Activated T-helper 17 cell treated with anti-CD3 and anti-CD28 coated beads, Interleukin-2, amount 50 U/mL, for 72 hours (primary cell): ENCODE results near the gene EXOC6B. TPM values are rescaled to one million over a fixed set of nuclear protein-coding genes. Genes with fewer than 3 reads are reported as not detected.
"Not testable (repeated sequence)": the region's sequence is repeated elsewhere in the genome, so short reads cannot be mapped to it uniquely, and the experiment has no call there.

ENCODE experiments used
- ATAC-seq: fragments of 150-1000 bp; cut with Tn5 transposase; replicated peaks from 2 replicates; pipeline ENCODE4 v1.10.0; 2021; ENCODE audit warnings: mild to moderate bottlenecking, moderate library complexity
- H3K27ac Mint-ChIP-seq: one replicate; pipeline ENCODE4 v1.8.0; 2022; ENCODE audit warnings: mixed read lengths
- H3K27me3 Mint-ChIP-seq: one replicate; pipeline ENCODE4 v1.8.0; 2022; ENCODE audit warnings: mixed read lengths
- H3K36me3 Mint-ChIP-seq: one replicate; pipeline ENCODE4 v1.8.0; 2022; ENCODE audit warnings: low read depth, mild to moderate bottlenecking, mixed read lengths
- H3K4me1 Mint-ChIP-seq: one replicate; pipeline ENCODE4 v1.8.0; 2022; ENCODE audit warnings: mixed read lengths
- H3K4me3 Mint-ChIP-seq: one replicate; pipeline ENCODE4 v1.8.0; 2022; ENCODE audit warnings: mild to moderate bottlenecking, mixed read lengths
- H3K9me3 Mint-ChIP-seq: one replicate; pipeline ENCODE4 v1.8.0; 2022; ENCODE audit warnings: mixed read lengths
- total RNA-seq, 2 donors: library from RNA; stranded (reverse); gene quantifications; one replicate each; pipeline ENCODE4 v1.2.3, GENCODE V29; 2022

Gene EXOC6B
- total RNA-seq, 2 donors from 2014 or later = 12.1 to 12.8 TPM

- no peak for ATAC-seq
- Mint-ChIP-seq H3K4me1 (no peaks in the 10 kb centered on the region), H3K27ac (no peak overlapping the region), H3K36me3 (no peaks in the 10 kb centered on the region), H3K27me3 (no peaks in the 10 kb centered on the region), H3K4me3 (no peak overlapping the region), H3K9me3 (no peaks in the 10 kb centered on the region)
Observed at GRCh38 chr2:72681016-72681995, 144.5 kb downstream of the EXOC6B start.

- no peak for ATAC-seq
- Mint-ChIP-seq H3K9me3 (no peaks in the 10 kb centered on the region), H3K27me3 (no peaks in the 10 kb centered on the region), H3K4me1 (no peaks in the 10 kb centered on the region), H3K4me3 (no peak overlapping the region), H3K27ac (no peak overlapping the region), H3K36me3 (no peaks in the 10 kb centered on the region)
Observed at GRCh38 chr2:72678024-72678423, 147.8 kb downstream of the EXOC6B start.

GRCh38 chr2:72676341-72677025 lies 149.3 kb downstream of the EXOC6B start:
- Mint-ChIP-seq H3K9me3 (no peaks in the 10 kb centered on the region), H3K27ac (peak overlapping the region; percentile 31), H3K4me3 (no peak overlapping the region), H3K4me1 (no peaks in the 10 kb centered on the region), H3K36me3 (no peaks in the 10 kb centered on the region), H3K27me3 (no peaks in the 10 kb centered on the region)
- peak; percentile 37 for ATAC-seq

- ATAC-seq = no peak
Observed at GRCh38 chr2:72674982-72675915, 150.6 kb downstream of the EXOC6B start.

GRCh38 chr2:72673279-72673678 lies 152.6 kb downstream of the EXOC6B start:
- Mint-ChIP-seq H3K27ac (no peak overlapping the region), H3K27me3 (no peaks in the 10 kb centered on the region), H3K4me3 (no peak overlapping the region), H3K4me1 (no peaks in the 10 kb centered on the region), H3K36me3 (no peaks in the 10 kb centered on the region), H3K9me3 (no peaks in the 10 kb centered on the region)
- no peak for ATAC-seq

More at GRCh38 chr2:72674982-72675915, 150.6 kb downstream of the EXOC6B start:
- no peaks in the 10 kb centered on the region for H3K36me3 Mint-ChIP-seq
- no peaks in the 10 kb centered on the region for H3K4me1 Mint-ChIP-seq
- no peak overlapping the region for H3K4me3 Mint-ChIP-seq
- H3K27me3 Mint-ChIP-seq = no peaks in the 10 kb centered on the region
- H3K27ac Mint-ChIP-seq = no peak overlapping the region
- no peaks in the 10 kb centered on the region for H3K9me3 Mint-ChIP-seq

GRCh38 chr2:72669121-72669520 lies 156.7 kb downstream of the EXOC6B start:
- H3K4me1 Mint-ChIP-seq = no peaks in the 10 kb centered on the region
- no peak for ATAC-seq
- H3K9me3 Mint-ChIP-seq = peaks cover 5% of the 10 kb centered on the region
- H3K36me3 Mint-ChIP-seq = peaks cover 6% of the 10 kb centered on the region
- H3K27me3 Mint-ChIP-seq = no peaks in the 10 kb centered on the region
- H3K4me3 Mint-ChIP-seq = no peak overlapping the region
- H3K27ac Mint-ChIP-seq = no peak overlapping the region

- H3K4me1 Mint-ChIP-seq = no peaks in the 10 kb centered on the region
- H3K36me3 Mint-ChIP-seq = peaks cover 6% of the 10 kb centered on the region
- H3K4me3 Mint-ChIP-seq = no peak overlapping the region
- H3K27ac Mint-ChIP-seq = no peak overlapping the region
- H3K9me3 Mint-ChIP-seq = peaks cover 5% of the 10 kb centered on the region
- H3K27me3 Mint-ChIP-seq = no peaks in the 10 kb centered on the region
- no peak for ATAC-seq
Observed at GRCh38 chr2:72668647-72669046, 157.2 kb downstream of the EXOC6B start.

GRCh38 chr2:72665448-72665847 lies 160.4 kb downstream of the EXOC6B start:
- Mint-ChIP-seq H3K27ac (no peak overlapping the region), H3K9me3 (peaks cover 5% of the 10 kb centered on the region), H3K36me3 (peaks cover 6% of the 10 kb centered on the region), H3K27me3 (no peaks in the 10 kb centered on the region), H3K4me1 (no peaks in the 10 kb centered on the region), H3K4me3 (no peak overlapping the region)
- no peak for ATAC-seq

- H3K27me3 Mint-ChIP-seq = no peaks in the 10 kb centered on the region
- no peaks in the 10 kb centered on the region for H3K4me1 Mint-ChIP-seq
- H3K27ac Mint-ChIP-seq = no peak overlapping the region
- no peaks in the 10 kb centered on the region for H3K36me3 Mint-ChIP-seq
- no peak overlapping the region for H3K4me3 Mint-ChIP-seq
- ATAC-seq = no peak
- H3K9me3 Mint-ChIP-seq = no peaks in the 10 kb centered on the region
Observed at GRCh38 chr2:72661985-72662384, 163.8 kb downstream of the EXOC6B start.

GRCh38 chr2:72649810-72650209 lies 176.0 kb downstream of the EXOC6B start:
- H3K9me3 Mint-ChIP-seq = peaks cover 16% of the 10 kb centered on the region
- no peak overlapping the region for H3K27ac Mint-ChIP-seq

GRCh38 chr2:72641221-72641620 lies 184.6 kb downstream of the EXOC6B start:
- peaks cover 20% of the 10 kb centered on the region for H3K9me3 Mint-ChIP-seq
- H3K27ac Mint-ChIP-seq, H3K36me3 Mint-ChIP-seq, H3K27me3 Mint-ChIP-seq, ATAC-seq, H3K4me1 Mint-ChIP-seq, H3K4me3 Mint-ChIP-seq: not testable (repeated sequence)

More at GRCh38 chr2:72649810-72650209, 176.0 kb downstream of the EXOC6B start:
- Mint-ChIP-seq H3K4me1 (no peaks in the 10 kb centered on the region), H3K4me3 (no peak overlapping the region), H3K27me3 (no peaks in the 10 kb centered on the region), H3K36me3 (peaks cover 6% of the 10 kb centered on the region)
- no peak for ATAC-seq

GRCh38 chr2:72638600-72639211 lies 187.1 kb downstream of the EXOC6B start:
- no peak overlapping the region for H3K27ac Mint-ChIP-seq
- H3K36me3 Mint-ChIP-seq = no peaks in the 10 kb centered on the region
- H3K27me3 Mint-ChIP-seq = no peaks in the 10 kb centered on the region
- peaks cover 6% of the 10 kb centered on the region for H3K9me3 Mint-ChIP-seq
- H3K4me3 Mint-ChIP-seq = no peak overlapping the region
- no peaks in the 10 kb centered on the region for H3K4me1 Mint-ChIP-seq
- no peak for ATAC-seq

GRCh38 chr2:72636210-72636609 lies 189.6 kb downstream of the EXOC6B start:
- H3K27ac Mint-ChIP-seq = no peak overlapping the region
- H3K4me1 Mint-ChIP-seq = no peaks in the 10 kb centered on the region
- peaks cover 6% of the 10 kb centered on the region for H3K9me3 Mint-ChIP-seq

GRCh38 chr2:72630767-72631166 lies 195.1 kb downstream of the EXOC6B start:
- no peak for ATAC-seq
- H3K4me1 Mint-ChIP-seq = no peaks in the 10 kb centered on the region
- H3K27me3 Mint-ChIP-seq = no peaks in the 10 kb centered on the region
- no peak overlapping the region for H3K27ac Mint-ChIP-seq
- no peaks in the 10 kb centered on the region for H3K9me3 Mint-ChIP-seq
- peaks cover 6% of the 10 kb centered on the region for H3K36me3 Mint-ChIP-seq
- no peak overlapping the region for H3K4me3 Mint-ChIP-seq

More at GRCh38 chr2:72636210-72636609, 189.6 kb downstream of the EXOC6B start:
- Mint-ChIP-seq H3K36me3 (peaks cover 6% of the 10 kb centered on the region), H3K27me3 (no peaks in the 10 kb centered on the region), H3K4me3 (no peak overlapping the region)
- no peak for ATAC-seq
